ENCODE data around the gene TBC1D25. TPM values are rescaled to one million over a fixed set of nuclear protein-coding genes. Genes with fewer than 3 reads are reported as not detected.

The TBC1D25 gene
- total RNA-seq, 2 donors from 2014 or later = 18.8 to 22.2 TPM

DNA sequence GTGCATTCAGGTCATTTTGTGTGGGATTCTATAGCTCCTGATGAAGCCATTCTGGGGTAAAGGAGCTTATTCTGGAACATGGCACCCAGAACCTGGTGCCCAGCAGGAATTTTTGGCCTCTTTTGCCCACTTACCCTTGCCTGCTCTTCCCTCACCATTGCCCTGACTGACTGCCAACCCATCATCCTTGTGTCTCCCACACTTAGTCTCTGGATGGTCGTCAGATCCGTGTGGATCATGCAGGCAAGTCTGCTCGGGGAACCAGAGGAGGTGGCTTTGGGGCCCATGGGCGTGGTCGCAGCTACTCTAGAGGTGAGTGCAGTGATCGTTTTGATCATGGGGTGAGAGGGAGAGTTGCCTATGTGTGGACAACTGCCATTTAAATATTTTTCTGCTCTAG lies 36.6 kb downstream of the TBC1D25 start:
- DNase-seq (ENCODE audit: low spot score in 2 of 2) (no peak), ATAC-seq (no peak)
- Mint-ChIP-seq H3K27ac (peak overlapping the region; percentile 100), H3K9me3 (no peaks in the 10 kb centered on the region), H3K36me3 (peaks cover 20 to 50% of the 10 kb centered on the region in 2 donors)

DNA sequence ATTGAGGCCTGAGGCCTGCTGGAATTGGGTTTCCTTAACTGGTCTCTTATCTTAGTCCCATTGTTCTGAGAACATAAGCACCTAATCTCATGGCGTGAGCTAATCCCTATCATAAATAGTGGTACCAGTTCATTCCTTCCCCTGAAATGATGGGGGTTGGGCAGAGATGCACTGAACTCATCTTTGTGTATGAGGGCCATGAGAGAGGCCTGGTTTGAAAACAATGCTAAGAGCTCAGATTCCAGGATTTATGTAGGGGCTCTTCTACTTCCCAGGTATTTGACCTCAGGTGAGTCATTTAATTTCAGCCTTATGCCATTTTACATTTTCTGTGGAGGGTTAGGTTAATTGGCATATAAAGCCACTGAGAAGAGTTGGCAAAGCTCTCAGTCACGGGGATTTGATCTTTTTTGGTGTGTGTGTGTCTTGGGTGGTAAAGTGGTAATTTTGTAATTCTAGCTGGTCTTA lies 39.2 kb downstream of the TBC1D25 start:
- H3K27ac Mint-ChIP-seq = peak overlapping the region in 1 of 2 donors; percentile 44
- DNase-seq (ENCODE audit: low spot score in 2 of 2) = no peak
- H3K9me3 Mint-ChIP-seq = no peaks in the 10 kb centered on the region
- ATAC-seq = no peak
- peaks cover 20 to 50% of the 10 kb centered on the region in 2 donors for H3K36me3 Mint-ChIP-seq

DNA sequence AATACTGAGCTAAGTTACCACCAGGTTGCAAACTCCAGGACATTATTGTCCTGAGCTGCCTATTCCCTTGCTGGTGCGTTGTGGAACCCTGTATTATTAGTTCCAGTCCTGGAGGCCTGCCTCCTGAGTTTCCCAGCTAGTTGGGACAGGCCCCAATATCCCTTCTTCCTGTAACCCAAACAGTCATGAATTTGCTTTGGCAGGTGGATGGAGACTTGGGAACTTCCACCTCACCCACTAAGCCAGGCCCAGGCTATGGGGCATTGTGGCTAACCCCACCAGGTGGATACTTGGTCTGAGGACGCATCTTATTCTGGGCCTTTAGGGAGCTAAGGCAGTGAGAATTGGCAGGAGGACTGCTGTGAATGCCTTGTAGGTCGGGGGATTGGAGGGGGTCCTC lies 39.7 kb downstream of the TBC1D25 start:
- H3K9me3 Mint-ChIP-seq = no peaks in the 10 kb centered on the region
- peak overlapping the region in 1 of 2 donors; percentile 44 for H3K27ac Mint-ChIP-seq

GRCh38 chrX:48580662-48581061 lies 41.1 kb downstream of the TBC1D25 start:
- Mint-ChIP-seq H3K27ac (no peak overlapping the region), H3K36me3 (peaks cover 6 to 31% of the 10 kb centered on the region in 2 donors), H3K9me3 (no peaks in the 10 kb centered on the region)
- DNase-seq (ENCODE audit: low spot score in 2 of 2) (no peak), ATAC-seq (no peak)

More for the DNA sequence above, 39.7 kb downstream of the TBC1D25 start:
- H3K36me3 Mint-ChIP-seq = peaks cover 20 to 45% of the 10 kb centered on the region in 2 donors
- DNase-seq (ENCODE audit: low spot score in 2 of 2) (no peak), ATAC-seq (no peak)

DNA sequence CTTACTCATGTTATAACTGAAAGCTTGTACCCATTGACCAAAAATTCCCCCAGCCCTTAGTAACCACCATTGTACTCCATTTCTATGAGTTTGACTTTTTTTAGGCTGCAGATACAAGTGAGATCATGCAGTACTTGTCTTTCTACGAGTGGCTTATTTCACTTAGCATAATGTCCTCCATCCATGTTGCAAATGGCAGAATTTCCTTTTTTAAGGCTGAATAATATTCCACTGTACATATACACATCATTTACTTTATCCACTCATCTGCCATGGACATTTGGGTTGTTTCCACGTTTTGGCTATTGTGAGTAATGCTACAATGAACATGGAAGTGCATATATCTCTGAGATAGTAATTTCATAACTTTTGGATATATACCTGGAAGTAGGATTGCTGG lies 45.2 kb downstream of the TBC1D25 start:
- H3K36me3 Mint-ChIP-seq = no peaks in the 10 kb centered on the region
- no peak overlapping the region for H3K27ac Mint-ChIP-seq
- ATAC-seq (no peak), DNase-seq (ENCODE audit: low spot score in 2 of 2) (no peak)
- H3K9me3 Mint-ChIP-seq = no peaks in the 10 kb centered on the region

- Mint-ChIP-seq H3K9me3 (no peaks in the 10 kb centered on the region), H3K36me3 (no peaks in the 10 kb centered on the region), H3K27ac (no peak overlapping the region)
- ATAC-seq (no peak), DNase-seq (ENCODE audit: low spot score in 2 of 2) (no peak)
Measured at GRCh38 chrX:48589482-48590162, 50.1 kb downstream of the TBC1D25 start.

- Mint-ChIP-seq H3K9me3 (no peaks in the 10 kb centered on the region), H3K36me3 (no peaks in the 10 kb centered on the region), H3K27ac (no peak overlapping the region)
- no peak for DNase-seq (ENCODE audit: low spot score in 2 of 2)
- no peak for ATAC-seq
Measured at GRCh38 chrX:48590203-48591103, 50.9 kb downstream of the TBC1D25 start.

DNA sequence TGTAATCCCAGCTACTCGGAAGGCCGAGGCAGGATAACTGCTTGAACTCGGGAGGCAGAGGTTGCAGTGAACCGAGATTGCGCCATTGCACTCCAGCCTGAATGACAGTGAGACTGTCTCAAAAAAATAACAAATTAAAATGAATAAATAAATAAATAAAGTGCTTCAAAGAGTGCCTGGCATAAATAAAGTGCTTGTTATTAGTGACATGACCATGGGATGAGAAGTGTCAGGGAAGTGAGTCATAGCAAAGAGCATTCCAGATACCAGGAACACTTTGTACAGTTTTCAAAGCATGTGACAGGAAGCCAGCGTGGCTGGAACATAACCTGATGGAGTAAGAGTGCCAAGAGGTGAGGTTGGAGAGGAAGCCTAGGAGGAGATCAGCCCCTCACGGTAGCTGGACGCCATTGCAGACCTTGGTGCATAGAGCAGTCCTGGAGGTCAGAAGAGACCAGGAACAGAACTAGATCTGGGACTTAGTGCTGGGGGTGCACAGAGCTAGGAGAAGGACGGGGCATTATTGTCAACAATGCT lies 51.8 kb downstream of the TBC1D25 start:
- no peak overlapping the region for H3K27ac Mint-ChIP-seq
- ATAC-seq = no peak
- DNase-seq (ENCODE audit: low spot score in 2 of 2) = no peak
- no peaks in the 10 kb centered on the region for H3K9me3 Mint-ChIP-seq
- no peaks in the 10 kb centered on the region for H3K36me3 Mint-ChIP-seq

DNA sequence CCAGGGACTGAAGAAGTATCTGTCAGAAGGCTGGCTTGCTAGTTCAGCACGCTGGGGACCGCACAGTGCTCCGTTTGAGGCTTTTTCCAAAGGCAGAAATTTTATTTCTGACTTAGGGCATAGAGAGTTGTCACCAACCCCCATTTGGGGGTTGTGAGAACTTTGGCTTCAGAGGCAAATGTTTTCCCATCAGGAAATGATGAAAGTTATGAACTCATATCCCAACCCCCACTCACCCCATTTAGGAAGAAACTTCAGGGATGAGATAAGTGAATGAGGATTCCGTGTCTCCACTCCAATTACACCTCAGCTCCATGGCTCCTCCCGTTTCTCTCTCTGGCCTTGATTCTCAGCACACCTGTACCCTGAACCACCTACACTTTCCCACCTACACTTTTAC lies 53.5 kb downstream of the TBC1D25 start:
- Mint-ChIP-seq H3K36me3 (no peaks in the 10 kb centered on the region), H3K27ac (no peak overlapping the region), H3K9me3 (no peaks in the 10 kb centered on the region)
- DNase-seq (ENCODE audit: low spot score in 2 of 2) (no peak), ATAC-seq (no peak)

DNA sequence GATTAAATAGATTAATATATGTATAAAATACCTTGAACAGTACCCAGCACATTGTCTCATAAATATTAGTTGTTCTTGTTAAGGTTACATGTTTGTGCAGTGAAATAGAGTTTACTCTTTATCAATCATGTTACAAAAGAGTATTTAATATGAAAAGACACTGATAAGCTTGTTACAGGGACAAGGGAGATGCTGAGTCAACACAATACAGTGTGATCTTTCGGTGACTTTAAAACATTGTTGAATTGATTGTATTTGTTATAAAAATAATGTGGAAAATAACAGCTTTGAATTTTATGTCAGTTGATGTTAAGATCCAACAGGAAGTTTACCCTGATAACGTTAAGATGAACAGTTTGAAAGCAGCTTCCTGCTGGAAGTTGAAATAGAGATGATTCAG lies 56.4 kb downstream of the TBC1D25 start:
- H3K27ac Mint-ChIP-seq = no peak overlapping the region

DNA sequence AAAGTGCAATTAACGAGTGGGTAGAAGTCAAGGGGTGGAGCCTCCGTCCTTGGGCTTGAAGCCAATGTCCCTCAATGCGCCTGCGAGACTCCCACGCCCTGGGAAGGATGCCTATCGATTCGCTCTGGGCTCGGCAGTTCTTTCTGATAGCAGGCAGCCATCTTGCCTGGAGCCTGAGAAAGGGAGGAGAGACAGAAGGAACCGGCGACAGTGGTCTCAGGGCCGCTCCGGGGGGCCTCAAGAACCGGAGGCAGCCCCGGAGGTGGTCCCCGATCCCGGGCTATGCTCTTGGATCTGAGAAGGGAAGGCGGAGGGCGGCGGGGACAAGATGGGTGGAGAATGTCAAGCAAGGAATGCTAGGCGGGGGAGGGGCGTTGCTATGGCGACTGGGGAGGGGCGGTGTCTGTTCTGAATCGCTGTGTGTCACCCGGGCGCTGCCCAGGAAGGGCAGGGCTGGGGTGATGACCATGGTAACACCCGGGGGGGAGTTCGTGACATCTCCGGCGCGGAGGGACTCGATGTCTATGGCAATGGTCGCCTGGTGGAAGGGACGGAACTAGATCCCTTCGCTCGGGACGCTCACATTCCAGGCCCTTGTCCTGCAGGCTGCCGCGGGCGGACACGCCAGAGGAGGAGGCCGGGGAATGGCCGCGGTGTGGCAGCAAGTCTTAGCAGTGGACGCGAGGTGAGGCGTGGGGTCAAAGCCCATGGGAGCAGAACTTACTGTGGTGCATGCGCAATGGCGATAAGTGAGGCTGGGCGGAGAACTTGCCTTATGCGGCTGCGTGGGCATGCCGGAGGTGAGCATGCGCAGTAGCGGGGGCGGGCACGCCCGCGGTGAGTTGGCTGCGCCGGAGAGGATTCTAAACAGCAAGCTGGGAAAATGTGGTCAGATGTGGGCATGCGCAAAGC lies 58.1 kb downstream of the TBC1D25 start, which contains the start of gene WDR13:
Gene WDR13, plus strand, starts transcription at position 140 of the 912 bp plus-strand sequence. Its CDS starts 505 bp downstream, at position 645.
- H3K9me3 Mint-ChIP-seq = no peaks in the 10 kb centered on the region
- DNase-seq (ENCODE audit: low spot score in 2 of 2) (peak; percentile 84 to 93), ATAC-seq (peak; percentile 93 to 94)
- H3K27ac Mint-ChIP-seq = peak within 1 kb of the TSS; percentile 97 to 99
- H3K36me3 Mint-ChIP-seq = no peaks in the 10 kb centered on the region

More for the DNA sequence above, 56.4 kb downstream of the TBC1D25 start:
- no peak for ATAC-seq
- no peaks in the 10 kb centered on the region for H3K36me3 Mint-ChIP-seq
- H3K9me3 Mint-ChIP-seq = no peaks in the 10 kb centered on the region
- DNase-seq (ENCODE audit: low spot score in 2 of 2) = no peak

DNA sequence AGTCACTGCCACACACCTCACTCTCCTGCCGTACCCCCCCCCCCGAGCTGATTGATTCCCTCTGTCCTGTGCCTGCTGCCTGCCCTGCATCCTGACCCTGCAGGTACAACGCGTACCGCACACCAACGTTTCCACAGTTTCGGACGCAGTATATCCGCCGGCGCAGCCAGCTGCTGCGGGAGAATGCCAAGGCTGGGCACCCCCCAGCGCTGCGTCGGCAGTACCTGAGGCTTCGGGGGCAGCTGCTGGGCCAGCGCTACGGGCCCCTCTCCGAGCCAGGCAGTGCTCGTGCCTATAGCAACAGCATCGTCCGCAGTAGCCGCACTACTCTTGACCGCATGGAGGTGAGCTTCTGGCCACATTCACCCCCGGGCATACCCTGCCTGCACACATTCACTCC lies 59.1 kb downstream of the TBC1D25 start:
- Mint-ChIP-seq H3K36me3 (no peaks in the 10 kb centered on the region), H3K27ac (peak overlapping the region in 1 of 2 donors; percentile 97), H3K9me3 (no peaks in the 10 kb centered on the region)
- no peak for DNase-seq (ENCODE audit: low spot score in 2 of 2)
- ATAC-seq = no peak

- DNase-seq (ENCODE audit: low spot score in 2 of 2) = no peak
- Mint-ChIP-seq H3K36me3 (no peaks in the 10 kb centered on the region), H3K9me3 (no peaks in the 10 kb centered on the region), H3K27ac (no peak overlapping the region)
- ATAC-seq = no peak
Measured at GRCh38 chrX:48599341-48599740, 59.8 kb downstream of the TBC1D25 start.

- Mint-ChIP-seq H3K9me3 (no peaks in the 10 kb centered on the region), H3K27ac (no peak overlapping the region), H3K36me3 (no peaks in the 10 kb centered on the region)
- ATAC-seq (no peak), DNase-seq (ENCODE audit: low spot score in 2 of 2) (no peak)
Measured at GRCh38 chrX:48600226-48600625, 60.7 kb downstream of the TBC1D25 start.

DNA sequence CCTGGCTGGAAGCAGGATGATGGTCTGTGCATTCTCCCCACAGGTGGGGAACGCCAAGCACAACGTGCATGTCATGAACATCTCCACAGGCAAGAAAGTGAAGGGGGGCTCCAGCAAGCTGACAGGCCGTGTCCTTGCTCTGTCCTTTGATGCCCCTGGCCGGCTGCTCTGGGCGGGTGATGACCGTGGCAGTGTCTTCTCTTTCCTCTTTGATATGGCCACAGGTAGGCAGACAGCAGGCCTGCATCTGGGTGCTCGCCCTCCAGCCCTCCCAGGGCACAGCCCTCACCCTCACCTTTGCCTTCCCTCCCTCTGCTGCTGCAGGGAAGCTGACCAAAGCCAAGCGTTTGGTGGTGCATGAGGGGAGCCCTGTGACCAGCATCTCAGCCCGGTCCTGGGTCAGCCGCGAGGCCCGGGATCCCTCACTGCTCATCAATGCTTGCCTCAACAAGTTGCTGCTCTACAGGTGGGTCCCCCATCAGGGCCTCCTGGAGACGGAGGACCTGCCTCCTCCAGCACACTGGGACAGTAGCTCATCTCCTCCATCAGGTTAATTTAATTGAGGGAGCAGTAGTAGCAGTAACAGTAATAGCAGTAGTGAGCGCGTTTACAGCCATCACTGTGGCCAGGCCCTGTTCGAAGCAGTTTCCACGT lies 62.4 kb downstream of the TBC1D25 start:
- DNase-seq (ENCODE audit: low spot score in 2 of 2) (no peak), ATAC-seq (no peak)
- Mint-ChIP-seq H3K27ac (no peak overlapping the region), H3K36me3 (no peaks in the 10 kb centered on the region), H3K9me3 (no peaks in the 10 kb centered on the region)

DNA sequence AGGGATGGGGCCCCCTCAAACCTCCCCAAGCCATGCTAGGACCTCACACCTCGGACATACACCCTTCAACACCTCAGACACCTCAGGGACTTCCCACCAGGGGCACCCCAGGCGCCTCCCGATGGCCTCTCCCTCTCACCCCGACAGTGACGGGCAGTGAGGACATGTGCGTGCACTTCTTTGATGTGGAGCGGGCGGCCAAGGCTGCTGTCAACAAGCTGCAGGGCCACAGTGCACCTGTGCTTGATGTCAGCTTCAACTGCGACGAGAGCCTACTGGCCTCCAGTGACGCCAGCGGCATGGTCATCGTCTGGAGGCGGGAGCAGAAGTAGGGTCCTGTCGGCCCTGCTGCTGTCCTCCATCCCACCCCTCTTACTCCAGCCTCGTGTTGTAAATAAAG lies 65.2 kb downstream of the TBC1D25 start:
- Mint-ChIP-seq H3K27ac (peak overlapping the region in 1 of 2 donors; percentile 65), H3K9me3 (no peaks in the 10 kb centered on the region), H3K36me3 (no peaks in the 10 kb centered on the region)
- no peak for ATAC-seq
- DNase-seq (ENCODE audit: low spot score in 2 of 2) = no peak

Data from activated naive CD4-positive, alpha-beta T cell treated with anti-CD3 and anti-CD28 coated beads, Interleukin-2, amount 50 U/mL, for 72 hours (primary cell).